Breast epithelium (tissue), 3 donors: ENCODE results near the gene ANKRD31.

Source experiments
- CTCF ChIP-seq, 3 donors: fragments of 450-650 bp; IDR thresholded peaks; one replicate each; pipeline ENCODE4 v1.5.1; 2016 to 2017; ENCODE audit warnings: antibody characterized with exemption in 3 of 3, mild to moderate bottlenecking in 3 of 3, moderate library complexity in 3 of 3
- POLR2AphosphoS5 ChIP-seq, 3 donors: sonication (generic); formaldehyde crosslinking; IDR thresholded peaks; one replicate each; pipeline ENCODE4 v1.6.1; 2017; ENCODE audit warnings: antibody characterized with exemption in 3 of 3

GRCh38 chr5:75274486-75274885 is 37.8 kb upstream of the ANKRD31 start:
- TF ChIP-seq CTCF (IDR thresholded peaks at IDR 0.05) (no peak), POLR2AphosphoS5 (IDR thresholded peaks at IDR 0.05) (no peak)
